ENCODE results near the gene FAM110C.
"Not testable (repeated sequence)": the region's sequence is repeated elsewhere in the genome, so short reads cannot be mapped to it uniquely, and the experiment has no call there.

FAM110C gene

GRCh38 chr2:44748-45341 is 1.5 kb downstream of the FAM110C start:
- no peak for DNase-seq (ENCODE audit: low read depth in 2 of 3, low spot score in 1 of 3)

DNA sequence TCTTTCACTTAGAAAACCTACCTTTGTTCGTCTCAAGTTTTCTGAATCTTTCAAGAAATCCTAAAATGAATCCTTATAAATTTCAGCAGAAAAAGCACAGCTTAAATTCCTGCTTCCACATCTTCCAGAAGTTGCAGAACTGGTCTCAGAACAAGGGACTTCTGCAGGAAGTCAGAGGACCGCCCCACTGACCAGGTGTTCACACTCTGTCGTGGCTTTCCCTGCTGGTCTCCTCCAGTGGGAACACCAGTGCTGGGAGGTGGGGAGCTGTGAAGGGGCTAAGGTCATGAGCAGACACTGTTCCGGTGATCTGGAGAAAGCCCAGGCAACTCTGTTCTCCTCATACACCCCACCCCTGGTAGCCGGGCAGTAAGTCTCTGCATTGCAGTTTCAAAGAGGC is 3.5 kb downstream of the FAM110C start:
- no peak for DNase-seq (ENCODE audit: low read depth in 2 of 3, low spot score in 1 of 3)

- no peak for DNase-seq (ENCODE audit: low read depth in 2 of 3, low spot score in 1 of 3)
Observed at GRCh38 chr2:40465-40864, 5.8 kb downstream of the FAM110C start.

GRCh38 chr2:38155-38554 is 8.2 kb downstream of the FAM110C start:
- DNase-seq (ENCODE audit: low read depth in 2 of 3, low spot score in 1 of 3), result no peak

- no peak for DNase-seq (ENCODE audit: low read depth in 2 of 3, low spot score in 1 of 3)
Observed at GRCh38 chr2:36318-36717, 10.0 kb downstream of the FAM110C start.

DNA sequence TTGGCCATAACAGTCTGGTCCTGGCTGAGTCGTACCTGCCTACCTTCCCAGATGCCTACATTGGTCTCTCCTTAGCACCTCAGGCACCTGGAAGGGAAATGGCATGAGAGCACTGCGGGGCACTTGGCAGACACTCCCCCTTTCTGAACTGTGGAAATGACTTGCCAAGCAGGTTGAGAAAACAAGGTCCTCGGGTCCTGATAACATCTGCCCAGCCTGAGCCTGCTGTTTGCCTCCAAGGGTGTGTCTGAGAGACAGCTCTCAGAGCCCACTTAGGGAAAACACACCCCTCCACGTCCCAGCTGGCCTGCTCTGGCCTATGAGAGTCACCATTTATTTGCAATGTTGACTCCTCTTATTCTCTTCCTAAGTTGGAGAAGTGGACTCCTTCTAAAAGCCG is 10.5 kb downstream of the FAM110C start:
- DNase-seq (ENCODE audit: low read depth in 2 of 3, low spot score in 1 of 3), result no peak

DNA sequence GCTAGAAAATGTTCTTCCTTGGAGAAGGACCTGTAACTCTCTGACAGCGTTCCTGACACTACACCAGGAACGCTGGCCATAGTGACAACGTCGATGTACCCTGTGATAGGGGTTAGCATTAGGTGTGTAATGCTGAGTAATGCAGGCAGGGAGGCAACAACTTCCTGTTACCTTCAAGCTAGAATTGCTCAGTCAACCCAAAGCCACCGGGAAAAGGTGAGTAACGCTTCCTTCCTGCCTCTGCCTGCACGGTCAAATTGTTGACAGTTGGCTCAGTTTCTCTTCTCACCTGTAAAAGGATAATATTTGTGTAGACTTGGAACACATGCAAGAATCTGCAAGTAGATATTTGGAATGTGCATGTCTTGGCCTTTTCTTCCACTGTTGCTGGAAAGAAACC is 12.7 kb downstream of the FAM110C start:
- peak; percentile 34 to 43 (median 42) for DNase-seq (ENCODE audit: low read depth in 2 of 3, low spot score in 1 of 3)

- DNase-seq (ENCODE audit: low read depth in 2 of 3, low spot score in 1 of 3), result peak in 2 of 3 donors; percentile 23 to 38
Observed at GRCh38 chr2:32068-32467, 14.2 kb downstream of the FAM110C start.

DNA sequence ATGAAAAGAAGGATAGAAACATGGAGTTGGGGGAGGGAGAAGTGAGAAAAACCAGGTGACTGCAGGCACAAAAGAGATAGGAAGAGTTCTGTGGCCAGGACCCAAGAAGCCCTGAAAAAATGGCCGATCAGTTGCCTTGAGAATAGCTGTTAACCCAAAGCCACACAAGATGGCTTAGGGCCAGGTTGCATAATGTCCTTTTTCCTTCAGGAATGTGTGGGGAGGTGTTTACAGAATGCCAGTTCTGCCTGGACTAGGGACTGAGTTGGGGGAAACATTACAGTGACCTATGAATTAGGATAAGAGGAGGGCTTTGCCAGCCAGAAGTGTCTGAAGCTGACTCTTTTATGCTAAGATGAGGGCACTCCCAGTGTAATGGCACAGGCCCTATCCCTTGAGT is 17.1 kb downstream of the FAM110C start:
- no peak for DNase-seq (ENCODE audit: low read depth in 2 of 3, low spot score in 1 of 3)

DNA sequence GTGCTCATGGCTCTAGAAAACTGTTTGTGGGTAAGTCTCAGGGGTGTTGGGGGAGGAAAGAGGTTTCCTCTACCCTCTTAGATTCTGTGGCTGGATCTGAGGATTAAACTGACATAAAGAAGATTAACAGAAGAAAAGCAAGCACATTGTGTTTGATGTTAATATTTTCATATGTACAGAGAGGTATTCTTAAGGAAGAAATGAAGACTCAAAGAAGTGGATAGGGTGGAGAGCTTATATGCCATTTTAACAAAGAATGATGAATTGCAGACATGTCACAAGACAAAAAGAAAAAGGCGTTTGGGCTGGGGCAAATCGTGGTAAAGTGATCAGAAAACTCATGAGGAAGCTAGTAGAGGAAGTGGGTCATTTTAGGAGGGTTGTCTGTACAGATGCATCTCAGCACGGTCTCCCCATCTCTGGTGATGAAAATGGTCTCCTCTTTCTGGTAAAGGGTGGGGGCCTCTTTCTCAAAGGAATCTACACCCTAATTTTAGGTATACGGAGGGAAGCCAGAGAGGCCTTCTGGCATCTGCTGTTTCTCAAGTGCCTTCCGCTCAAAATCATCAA is 17.8 kb downstream of the FAM110C start:
- DNase-seq (ENCODE audit: low read depth in 2 of 3, low spot score in 1 of 3), result no peak

GRCh38 chr2:26891-27290 is 19.4 kb downstream of the FAM110C start:
- no peak for DNase-seq (ENCODE audit: low read depth in 2 of 3, low spot score in 1 of 3)

DNA sequence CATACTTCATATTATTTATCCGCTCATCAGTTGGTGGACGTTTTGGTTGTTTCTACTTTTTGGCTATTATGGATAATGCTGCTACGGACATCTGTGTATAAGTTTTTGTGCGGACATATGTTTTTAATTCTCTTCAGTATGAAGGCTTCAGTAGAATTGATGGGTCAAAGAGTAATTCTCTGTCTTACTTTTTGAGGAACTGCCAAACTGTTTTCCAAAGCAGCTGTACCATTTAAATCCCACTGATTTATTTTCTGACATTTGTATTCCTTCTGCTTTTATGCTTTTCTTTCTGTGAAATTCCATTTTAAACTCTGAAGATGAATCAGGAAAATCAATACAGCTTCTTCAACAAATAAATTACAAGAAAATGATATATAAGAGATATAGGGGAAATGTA is 20.8 kb downstream of the FAM110C start:
- no peak for DNase-seq (ENCODE audit: low read depth in 2 of 3, low spot score in 1 of 3)

- DNase-seq (ENCODE audit: low read depth in 2 of 3, low spot score in 1 of 3), result not testable (repeated sequence)
Observed at GRCh38 chr2:24591-24990, 21.7 kb downstream of the FAM110C start.

DNA sequence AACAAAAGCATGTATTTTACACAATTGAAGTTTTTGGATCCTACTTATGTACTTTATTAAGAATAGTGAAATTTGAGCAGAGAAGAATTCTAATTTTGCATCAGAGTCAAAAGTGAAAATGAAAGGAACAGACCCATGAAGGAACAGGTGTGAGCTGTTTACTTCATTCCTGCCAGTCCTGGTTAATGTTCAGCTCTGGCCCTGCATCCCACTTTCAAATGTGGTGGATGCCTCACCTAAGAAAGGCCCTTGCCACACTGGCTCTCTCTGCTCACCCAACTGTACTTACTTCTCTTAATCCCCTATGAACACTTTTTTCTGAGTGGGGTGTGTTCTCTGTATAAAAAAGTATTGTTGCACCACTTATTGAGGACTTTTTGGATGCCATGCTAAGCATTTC is 22.2 kb downstream of the FAM110C start:
- DNase-seq (ENCODE audit: low read depth in 2 of 3, low spot score in 1 of 3), result no peak

GRCh38 chr2:23283-23682 is 23.0 kb downstream of the FAM110C start:
- no peak for DNase-seq (ENCODE audit: low read depth in 2 of 3, low spot score in 1 of 3)

GRCh38 chr2:22244-22643 is 24.1 kb downstream of the FAM110C start:
- not testable (repeated sequence) for DNase-seq (ENCODE audit: low read depth in 2 of 3, low spot score in 1 of 3)

DNA sequence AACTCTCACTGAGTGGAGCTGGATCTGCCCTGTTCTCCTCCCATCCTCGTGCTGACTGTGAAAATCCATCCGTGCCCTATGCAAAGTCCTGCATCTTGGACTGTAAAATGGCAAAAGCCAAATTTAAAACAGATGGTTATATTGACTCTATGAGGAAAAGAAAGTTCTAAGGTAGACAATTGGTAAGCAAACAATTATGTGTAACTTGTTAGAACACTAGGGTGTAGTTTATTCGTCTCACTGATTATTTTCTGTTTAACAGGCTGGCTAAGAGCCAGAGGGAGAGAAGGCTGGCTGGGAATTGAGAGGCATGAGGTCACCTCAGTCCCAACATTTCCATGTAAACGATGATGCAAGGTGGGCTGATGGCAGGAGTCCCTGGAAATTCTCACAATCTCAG is 26.0 kb downstream of the FAM110C start:
- not testable (repeated sequence) for DNase-seq (ENCODE audit: low read depth in 2 of 3, low spot score in 1 of 3)

DNA sequence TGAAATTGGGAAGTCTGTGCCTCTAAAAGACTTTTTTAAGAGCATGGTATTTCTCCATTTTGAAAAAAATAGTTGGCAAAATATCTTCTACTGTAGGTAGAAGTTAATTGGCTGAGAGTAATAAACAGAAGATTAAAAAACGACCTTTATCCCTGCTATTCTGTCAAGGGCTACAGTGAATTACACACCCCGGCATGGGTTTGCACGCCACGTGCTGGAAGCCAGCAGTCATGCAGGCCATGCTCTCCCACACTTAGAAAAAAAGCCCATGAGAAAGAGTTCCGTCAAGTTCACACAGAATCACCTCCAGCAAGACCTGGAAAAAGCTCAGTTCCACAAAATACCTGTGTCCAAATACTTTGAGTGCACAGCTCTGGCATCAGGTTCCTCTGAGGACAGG is 26.8 kb downstream of the FAM110C start:
- DNase-seq (ENCODE audit: low read depth in 2 of 3, low spot score in 1 of 3), result no peak

GRCh38 chr2:18402-19271 is 27.7 kb downstream of the FAM110C start:
- no peak for DNase-seq (ENCODE audit: low read depth in 2 of 3, low spot score in 1 of 3)

GRCh38 chr2:15916-16315 is 30.4 kb downstream of the FAM110C start:
- DNase-seq (ENCODE audit: low read depth in 2 of 3, low spot score in 1 of 3), result not testable (repeated sequence)

- DNase-seq (ENCODE audit: low read depth in 2 of 3, low spot score in 1 of 3), result peak; percentile 64 to 76 (median 66)
Observed at GRCh38 chr2:11248-11941, 34.9 kb downstream of the FAM110C start.

All from stimulated activated CD4-positive, alpha-beta T cell treated with anti-CD3 and anti-CD28 coated beads, Interleukin-12 subunit alpha, Interleukin-12 subunit beta, amount 100 ng/mL, for 48 hours (primary cell).